GM18511 (cell line): Measurements from ENCODE around the gene GJB2.
"Not testable (repeated sequence)": the region's sequence is repeated elsewhere in the genome, so short reads cannot be mapped to it uniquely, and the experiment has no call there.

Source experiments
- ATAC-seq: cut with Tn5 transposase; IDR thresholded peaks from one replicate; pipeline ENCODE4 v1.9.1; 2021; ENCODE audit warnings: mild to moderate bottlenecking, moderate library complexity; ENCODE audit not compliant: unreplicated experiment

The GJB2 gene

DNA sequence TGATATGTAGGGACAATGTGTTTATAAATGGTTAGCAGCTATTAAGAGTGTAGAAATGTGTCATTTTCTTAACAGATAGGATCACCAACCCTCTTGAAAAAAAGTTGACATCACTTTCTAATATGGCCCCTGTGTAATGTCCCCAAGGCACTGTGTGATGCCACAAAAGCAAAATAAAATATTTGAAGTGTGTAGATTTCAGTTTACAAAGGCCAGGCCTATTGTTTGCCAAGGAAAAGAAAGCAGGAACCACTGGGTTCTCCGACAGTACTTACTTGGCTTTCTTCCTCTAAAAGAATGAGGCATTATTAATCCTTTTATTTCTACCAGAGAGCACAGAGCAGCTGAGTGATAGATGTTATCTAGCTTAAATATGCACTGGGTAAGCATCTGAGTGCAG lies 21.4 kb downstream of the GJB2 start:
- ATAC-seq, result no peak

GRCh38 chr13:20170921-20171320 lies 21.8 kb downstream of the GJB2 start:
- no peak for ATAC-seq

DNA sequence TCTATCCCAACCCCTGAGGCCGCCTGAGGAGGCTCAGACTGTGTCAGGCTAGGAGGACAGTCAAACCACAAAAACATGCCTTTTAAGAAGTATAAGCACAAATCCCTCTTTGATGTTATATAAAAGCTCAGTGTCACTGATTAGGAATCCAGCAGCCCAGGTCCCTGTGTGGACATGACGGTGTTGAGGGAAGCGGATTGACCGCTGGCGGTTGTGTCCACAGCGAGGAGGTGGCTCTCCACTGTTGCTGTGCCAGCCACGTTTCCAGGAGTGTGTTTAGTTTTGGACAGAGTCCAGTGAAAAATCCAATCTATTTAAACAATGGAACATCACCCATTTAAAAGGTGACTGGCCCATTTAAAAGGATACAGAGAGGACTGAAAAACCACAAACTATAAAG lies 24.3 kb downstream of the GJB2 start:
- no peak for ATAC-seq

GRCh38 chr13:20165417-20166257 lies 27.1 kb downstream of the GJB2 start:
- ATAC-seq, result no peak

- ATAC-seq, result no peak
Measured at GRCh38 chr13:20161951-20162300, 30.8 kb downstream of the GJB2 start.

DNA sequence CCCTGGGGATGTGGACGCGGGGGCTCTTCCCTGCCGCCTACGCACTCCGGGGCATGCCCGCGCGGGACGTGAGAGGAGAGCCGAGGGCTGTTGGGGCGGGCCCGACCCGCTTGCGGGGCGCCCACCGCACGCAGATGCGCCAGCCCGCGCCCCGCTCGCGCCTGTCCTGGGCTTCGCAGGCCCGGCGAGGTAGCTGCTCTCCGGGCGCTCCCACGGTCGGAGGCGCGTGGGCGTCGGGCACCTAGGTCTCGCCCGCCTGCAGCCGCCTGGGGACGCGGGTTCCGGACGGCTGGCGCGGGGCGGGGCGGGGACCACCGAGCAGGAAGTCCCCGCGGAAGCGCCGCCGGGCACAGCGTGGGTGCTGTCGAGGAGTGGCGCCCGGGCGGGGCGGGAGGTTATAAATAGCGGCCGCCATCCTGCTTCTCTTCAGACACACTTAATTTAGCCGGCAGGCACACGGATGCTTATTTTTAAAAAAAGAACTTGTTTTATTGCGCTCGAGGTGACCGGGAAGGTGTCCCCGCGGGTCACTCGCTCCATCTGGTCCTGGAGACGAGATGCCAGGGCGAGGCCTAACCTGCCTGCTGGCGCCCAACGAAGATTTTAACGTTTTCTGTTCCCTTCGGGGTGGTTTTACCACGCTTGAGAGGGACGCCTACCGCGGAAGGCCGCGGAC lies 31.3 kb downstream of the GJB2 start:
- peak; percentile 64 for ATAC-seq

DNA sequence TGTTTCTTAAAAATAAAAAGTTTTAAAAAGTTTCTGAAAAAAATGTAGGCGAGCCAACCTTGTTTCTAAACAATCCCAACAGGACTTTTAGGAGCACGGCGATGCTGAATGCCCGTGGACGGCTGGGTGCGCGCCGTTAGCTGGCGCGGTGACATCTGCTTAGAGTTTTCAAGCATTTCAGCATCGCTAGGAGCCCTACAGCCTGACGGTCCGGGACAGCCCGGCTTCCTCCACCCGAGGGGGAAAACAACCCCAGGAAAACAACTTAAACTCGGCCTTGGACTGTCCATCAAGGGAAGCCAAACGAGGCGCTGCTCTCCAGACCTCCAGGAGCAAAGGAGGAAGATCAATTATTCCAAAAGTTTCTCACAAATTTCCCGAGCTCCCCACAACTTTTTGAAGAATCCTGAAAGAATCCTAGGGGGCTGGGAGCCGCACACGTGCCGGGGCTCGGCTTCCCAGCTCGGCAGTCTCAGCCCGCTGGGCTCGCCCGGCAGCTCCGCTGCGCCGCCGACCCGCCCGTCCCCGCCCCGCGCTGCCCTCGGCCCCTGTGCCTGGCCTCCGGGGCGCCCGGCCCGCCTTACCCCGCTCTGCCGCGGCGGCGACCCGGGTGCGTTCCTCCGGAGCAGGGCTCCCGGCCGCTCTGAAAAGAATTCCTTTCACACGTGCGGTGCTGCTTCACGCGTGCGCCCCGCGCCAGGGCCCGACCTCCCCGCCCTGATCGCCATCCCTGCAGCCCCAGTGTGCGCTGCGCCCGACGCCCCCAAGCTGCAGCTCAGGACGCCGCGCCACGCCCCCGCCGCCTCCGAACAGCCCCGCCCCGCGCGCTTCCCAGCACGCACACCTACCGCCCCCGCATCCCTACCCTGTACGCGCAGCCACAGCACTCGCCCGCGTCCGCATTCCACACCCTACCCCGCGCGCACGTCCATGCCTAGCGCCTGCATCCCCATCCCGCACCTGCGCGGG lies 32.1 kb downstream of the GJB2 start, which contains the start of gene GJA3:
TSS of gene GJA3 (minus strand) at position 747 of the 969 bp plus-strand sequence. CDS start 17,764 bp downstream, outside the sequence.
- ATAC-seq, result peak; percentile 78

GRCh38 chr13:20159646-20160305 lies 33.0 kb downstream of the GJB2 start:
- no peak for ATAC-seq

DNA sequence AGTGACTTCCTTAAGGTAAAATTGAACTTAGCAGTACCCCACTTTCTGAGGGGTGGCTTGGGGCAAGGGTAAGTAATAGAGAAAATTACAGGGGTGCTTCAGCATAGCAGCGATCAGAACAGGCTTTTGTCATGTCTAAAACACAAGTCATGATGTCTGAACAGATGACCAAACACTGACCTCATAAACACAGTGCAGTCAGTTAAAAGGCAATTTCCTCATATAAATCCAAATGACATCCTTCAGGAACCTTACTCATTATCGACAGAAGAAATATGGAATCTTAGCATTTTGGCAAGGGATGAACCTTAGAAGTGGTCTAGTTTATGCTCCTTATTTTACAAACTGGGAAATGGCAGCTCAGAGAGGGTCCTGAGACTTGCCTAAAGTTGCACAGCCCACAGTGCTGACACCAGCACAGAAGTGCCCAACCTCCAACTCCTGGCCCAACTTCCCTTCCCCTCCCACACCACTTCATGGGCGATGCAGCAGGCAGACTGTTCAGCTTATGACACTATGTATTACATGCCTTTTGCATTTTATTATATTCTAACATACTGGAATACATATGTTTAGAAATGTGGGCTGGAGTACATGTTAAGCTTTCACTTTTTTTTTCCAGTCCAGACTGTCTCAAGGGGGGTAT lies 35.5 kb downstream of the GJB2 start:
- ATAC-seq, result no peak

DNA sequence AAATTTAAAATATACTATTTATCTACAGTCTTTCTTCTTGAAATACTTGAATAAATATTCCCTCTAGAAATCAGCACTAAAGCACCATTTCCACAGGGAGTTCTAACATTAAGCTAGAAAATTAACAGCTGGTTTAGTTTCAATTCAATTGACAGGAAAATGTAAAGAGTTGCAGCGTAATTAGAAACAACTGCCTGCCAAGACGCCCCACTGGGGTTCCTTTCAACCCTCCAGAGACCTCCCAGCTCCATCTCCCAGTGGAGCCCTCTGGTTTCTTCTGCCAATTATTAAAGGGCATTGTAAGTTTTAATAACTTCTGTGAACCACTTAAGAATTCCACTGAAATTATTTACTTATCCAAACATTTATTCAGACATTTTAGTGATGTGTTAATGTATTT lies 36.0 kb downstream of the GJB2 start:
- no peak for ATAC-seq

DNA sequence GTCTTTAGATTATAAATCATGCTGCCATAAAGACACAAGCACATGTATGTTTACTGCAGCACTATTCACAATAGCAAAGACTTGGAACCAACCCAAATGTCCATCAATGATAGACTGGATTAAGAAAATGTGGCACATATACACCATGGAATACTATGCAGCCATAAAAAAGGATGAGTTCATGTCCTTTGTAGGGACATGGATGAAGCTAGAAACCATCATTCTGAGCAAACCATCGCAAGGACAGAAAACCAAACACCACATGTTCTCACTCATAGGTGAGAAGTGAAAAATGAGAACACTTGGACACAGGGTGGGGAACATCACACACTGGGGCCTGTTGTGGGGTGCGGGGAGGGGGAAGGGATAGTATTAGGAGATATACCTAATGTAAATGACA lies 39.4 kb downstream of the GJB2 start:
- ATAC-seq, result not testable (repeated sequence)

- ATAC-seq, result no peak
Measured at GRCh38 chr13:20151612-20152011, 41.1 kb downstream of the GJB2 start.

DNA sequence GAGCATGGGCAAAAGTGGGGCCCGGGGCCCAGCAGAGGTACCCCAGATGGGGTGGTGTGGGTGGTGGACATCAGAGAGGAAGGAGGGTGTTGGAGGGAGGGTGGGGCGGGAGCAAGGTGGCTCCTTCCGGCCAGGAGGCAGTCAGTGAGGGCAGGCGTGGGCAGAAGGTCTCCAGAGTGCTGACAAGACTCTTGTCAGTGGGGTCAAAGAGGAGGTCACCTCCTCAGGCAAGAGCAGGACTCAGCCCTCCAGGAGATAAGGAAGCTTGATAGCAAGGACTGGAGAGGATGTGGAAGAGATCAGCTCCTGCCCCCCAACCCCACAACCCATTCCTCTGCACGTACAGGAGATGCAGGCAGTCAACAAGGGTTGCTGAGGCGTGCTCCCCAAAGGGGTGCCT lies 41.7 kb downstream of the GJB2 start:
- ATAC-seq, result no peak

DNA sequence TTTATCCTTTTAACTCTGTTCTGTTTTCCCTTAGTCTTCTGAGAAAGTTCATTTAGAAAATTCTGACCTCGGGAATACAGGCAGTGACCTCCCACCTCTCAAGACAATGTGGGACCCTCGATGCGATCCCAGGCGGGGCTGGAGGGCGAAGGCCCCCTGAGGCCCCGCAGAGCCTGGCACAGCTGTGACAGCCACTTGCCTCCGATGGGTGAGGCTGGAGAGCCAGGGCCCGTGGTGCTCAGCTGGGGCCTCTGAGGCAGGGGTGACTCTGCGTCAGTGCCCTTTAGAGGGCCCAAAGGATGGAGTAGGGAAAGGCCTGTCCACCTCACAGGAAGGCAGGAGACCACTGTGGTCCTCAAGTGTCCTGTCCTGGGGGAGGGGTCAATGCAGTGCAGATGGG lies 42.2 kb downstream of the GJB2 start:
- no peak for ATAC-seq

DNA sequence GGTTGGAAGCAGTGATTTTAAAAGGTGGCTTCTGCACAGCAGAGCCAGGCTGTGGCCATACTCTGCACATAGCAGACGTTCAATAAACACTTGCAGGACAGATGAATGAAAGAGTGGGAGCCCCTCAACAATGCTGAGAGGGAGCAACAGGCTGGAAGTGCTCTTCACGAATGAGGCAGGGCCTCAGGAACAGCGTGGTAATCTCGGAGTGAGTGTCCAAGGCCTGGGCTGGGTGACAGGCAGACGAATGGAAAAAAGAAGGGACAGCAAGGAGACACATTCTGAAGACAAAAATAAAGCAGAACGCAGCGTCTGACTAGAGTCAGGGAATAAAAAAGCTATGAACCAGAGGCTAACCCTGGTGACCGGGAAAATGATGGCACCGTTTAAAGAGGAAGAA lies 43.0 kb downstream of the GJB2 start:
- ATAC-seq, result no peak

DNA sequence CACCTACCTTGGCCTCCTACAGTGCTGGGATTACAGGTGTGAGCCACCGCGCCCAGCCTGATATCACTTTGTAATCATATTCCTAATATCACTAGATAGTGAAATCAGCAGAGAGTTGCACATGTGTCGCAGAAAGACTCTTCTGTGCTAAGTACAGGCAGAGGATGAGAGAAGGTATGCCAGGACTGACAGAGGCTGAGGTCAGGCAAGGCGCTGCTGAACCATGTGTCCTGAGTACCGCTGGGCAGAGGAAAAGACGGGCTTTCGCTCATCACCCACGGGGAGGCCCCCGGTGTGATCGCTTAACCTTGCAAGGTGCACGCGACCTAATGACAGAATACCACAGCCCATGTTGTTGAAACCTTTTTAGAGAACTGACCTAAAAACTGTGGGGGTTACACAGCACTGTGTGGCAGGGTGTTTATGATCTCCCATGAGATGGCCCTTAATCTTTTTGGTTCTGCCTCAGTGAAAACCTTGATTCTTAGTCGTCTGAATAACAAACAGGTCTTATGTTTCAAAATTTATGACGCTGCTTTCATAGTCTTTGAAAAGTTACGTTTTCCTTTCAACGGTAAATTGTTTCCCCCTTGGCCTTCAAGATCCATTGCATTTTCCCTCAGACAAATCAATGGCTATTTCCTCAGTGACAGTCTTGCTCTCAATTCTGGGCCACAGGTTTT lies 44.1 kb downstream of the GJB2 start:
- ATAC-seq, result no peak

DNA sequence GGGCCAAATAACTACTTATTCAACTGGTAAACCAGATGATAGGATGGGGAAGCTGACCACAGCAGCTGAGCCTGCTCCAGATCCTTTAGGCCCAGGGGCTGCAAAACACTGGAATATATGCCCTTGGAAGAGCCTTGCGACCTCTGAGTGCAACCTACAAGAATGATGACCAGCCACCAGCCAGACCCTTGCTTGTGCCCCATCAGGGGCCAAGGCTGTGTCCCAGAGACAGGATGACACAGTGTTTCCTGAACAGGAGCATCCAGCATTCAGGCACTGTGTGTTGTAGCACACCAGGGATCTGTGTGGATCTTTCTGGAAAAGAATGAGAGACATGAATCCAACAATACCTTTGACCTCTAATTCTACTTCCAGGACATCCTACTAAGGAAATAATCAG lies 46.4 kb downstream of the GJB2 start:
- no peak for ATAC-seq

DNA sequence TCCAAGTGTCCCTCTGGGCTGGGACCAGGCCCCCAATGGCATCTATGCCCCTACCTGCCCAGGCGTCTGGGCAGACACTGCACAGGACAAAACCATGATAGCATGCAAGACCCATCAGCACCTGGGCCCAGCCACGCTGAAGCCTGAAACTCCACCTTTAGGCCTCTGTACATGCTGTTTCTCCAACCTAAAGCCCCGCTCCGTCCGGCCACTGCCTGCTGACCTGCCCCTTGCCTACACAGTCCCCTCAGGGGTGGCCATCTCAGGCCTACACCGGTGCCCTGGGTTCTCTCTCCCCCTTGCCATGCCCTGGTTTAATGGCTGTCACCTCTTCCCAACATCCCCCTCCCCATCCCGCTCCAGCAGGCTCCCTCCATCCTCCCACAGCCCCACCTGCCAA lies 47.2 kb downstream of the GJB2 start:
- no peak for ATAC-seq

GRCh38 chr13:20144141-20144850 lies 48.4 kb downstream of the GJB2 start:
- no peak for ATAC-seq
